Liver (tissue), 9 donors: ENCODE measurements around the gene NRSN2. TPM values are rescaled to one million over a fixed set of nuclear protein-coding genes. Genes with fewer than 3 reads are reported as not detected.
"Not testable (repeated sequence)": the region's sequence is repeated elsewhere in the genome, so short reads cannot be mapped to it uniquely, and the experiment has no call there.

Experiments used
- DNase-seq: peaks from one replicate; pipeline ENCODE4 v3.0.0-alpha.2; 2017; ENCODE audit warnings: low spot score
- H3K27ac ChIP-seq, 2 donors: one replicate each; pipeline ENCODE4 v1.7.0; 2013; ENCODE audit warnings: inconsistent platforms in 2 of 2, low read length in 2 of 2, control low read depth in 1 of 2, low read depth in 1 of 2, mild to moderate bottlenecking in 1 of 2
- H3K27me3 ChIP-seq, 4 donors: one replicate each; pipeline versions ENCODE4 v1.6.1 to v1.7.0; 2013; ENCODE audit warnings: low read length in 3 of 4, inconsistent platforms in 1 of 4, mild to moderate bottlenecking in 1 of 4, moderate library complexity in 1 of 4; ENCODE audit not compliant: control insufficient read depth in 4 of 4, insufficient read depth in 4 of 4
- H3K36me3 ChIP-seq, 4 donors: one replicate each; pipeline versions ENCODE4 v1.6.1 to v1.7.0; 2013; ENCODE audit warnings: low read length in 3 of 4, mild to moderate bottlenecking in 3 of 4, low read depth in 1 of 4, moderate library complexity in 1 of 4; ENCODE audit not compliant: control insufficient read depth in 4 of 4, insufficient read depth in 3 of 4
- H3K4me1 ChIP-seq, 4 donors: one replicate each; pipeline versions ENCODE4 v1.6.1 to v1.7.0; 2013; ENCODE audit warnings: low read length in 3 of 4, mild to moderate bottlenecking in 3 of 4, moderate library complexity in 1 of 4; ENCODE audit not compliant: control insufficient read depth in 4 of 4, insufficient read depth in 4 of 4
- H3K4me3 ChIP-seq, 3 donors: one replicate each; pipeline versions ENCODE4 v1.6.1 to v1.7.0; 2013; ENCODE audit warnings: low read length in 3 of 3, control low read depth in 1 of 3, low read depth in 1 of 3, mild to moderate bottlenecking in 1 of 3
- H3K9ac ChIP-seq, 2 donors: one replicate each; pipeline ENCODE4 v1.7.0; 2013; ENCODE audit warnings: low read length in 2 of 2, mild to moderate bottlenecking in 2 of 2, moderate library complexity in 2 of 2, control low read depth in 1 of 2, low read depth in 1 of 2
- H3K9me3 ChIP-seq, 4 donors: one replicate each; pipeline versions ENCODE4 v1.6.1 to v1.7.0; 2013; ENCODE audit warnings: low read length in 3 of 4; ENCODE audit not compliant: control insufficient read depth in 4 of 4
- EGR1 ChIP-seq, 2 donors: IDR thresholded peaks; 2 replicates each; pipeline ENCODE4 v1.6.1; 2016 to 2018; ENCODE audit warnings: antibody characterized with exemption in 2 of 2, low read depth in 2 of 2
- FOXA1 ChIP-seq: IDR thresholded peaks from 2 replicates; pipeline ENCODE4 v1.6.1; 2016; ENCODE audit warnings: antibody characterized with exemption
- FOXA2 ChIP-seq: IDR thresholded peaks from 2 replicates; pipeline ENCODE4 v1.6.1; 2016; ENCODE audit warnings: antibody characterized with exemption
- GABPA ChIP-seq, 2 donors: IDR thresholded peaks in 1 of 2; conservative IDR thresholded peaks in 1 of 2; 2 replicates each; pipeline ENCODE4 v1.6.1; 2016; ENCODE audit warnings: antibody characterized with exemption in 2 of 2, mild to moderate bottlenecking in 1 of 2, moderate library complexity in 1 of 2
- HNF4A ChIP-seq, 2 donors: conservative IDR thresholded peaks; 2 replicates each; pipeline ENCODE4 v1.6.1; 2016; ENCODE audit warnings: antibody characterized with exemption in 2 of 2, mild to moderate bottlenecking in 2 of 2
- JUND ChIP-seq, 2 donors: IDR thresholded peaks; 2 replicates each; pipeline ENCODE4 v1.6.1; 2016; ENCODE audit warnings: antibody characterized with exemption in 2 of 2
- NR2F2 ChIP-seq: IDR thresholded peaks from 2 replicates; pipeline ENCODE4 v1.6.1; 2016; ENCODE audit warnings: antibody characterized with exemption
- RAD21 ChIP-seq, 2 donors: IDR thresholded peaks; 2 replicates each; pipeline ENCODE4 v1.6.1; 2016; ENCODE audit warnings: antibody characterized with exemption in 2 of 2, mild to moderate bottlenecking in 2 of 2
- RXRA ChIP-seq, 2 donors: IDR thresholded peaks; 2 replicates each; pipeline ENCODE4 v1.6.1; 2017 to 2018; ENCODE audit warnings: antibody characterized with exemption in 2 of 2, mild to moderate bottlenecking in 1 of 2
- SP1 ChIP-seq: IDR thresholded peaks from 2 replicates; pipeline ENCODE4 v1.6.1; 2018; ENCODE audit warnings: antibody characterized with exemption, mild to moderate bottlenecking
- TAF1 ChIP-seq: conservative IDR thresholded peaks from 2 replicates; pipeline ENCODE4 v1.6.1; 2016; ENCODE audit warnings: antibody characterized with exemption, mild to moderate bottlenecking
- YY1 ChIP-seq: IDR thresholded peaks from 2 replicates; pipeline ENCODE4 v1.6.1; 2016; ENCODE audit warnings: antibody characterized with exemption, mild to moderate bottlenecking
- WGBS: extraction: QIAGEN DNeasy Blood & Tissue Kit; methylation state at CpG from one replicate; pipeline ENCODE4 v1.1.7; 2013; 5-methylcytosine and 5-hydroxymethylcytosine counted together
- polyA plus RNA-seq, 2 donors: library from polyadenylated mRNA; stranded (reverse) in 1 of 2; unstranded in 1 of 2; fragments of 200-250 nt in 1 of 2; fragments of >200 nt in 1 of 2; fragmentation: Nextera tagmentation in 1 of 2; extraction: Ambion mirVana in 1 of 2; gene quantifications; one replicate each; pipeline versions ENCODE4 v1.2.1 to v1.2.3, GENCODE V29; 2013 to 2015
- total RNA-seq, 2 donors: library from RNA; depleted of rRNA; stranded (reverse); fragments of >200 nt; gene quantifications; one replicate each; pipeline ENCODE4 v1.2.3, GENCODE V29; 2014
- TF ChIP-seq, protein P1 (sequence below): fragments of 150-350 bp; IDR thresholded peaks from 2 replicates; pipeline ENCODE4 v1.5.1; 2017; ENCODE audit warnings: improper control_type of control experiment, low read depth, low read length; ENCODE audit not compliant: missing input control
- TF ChIP-seq, protein P2 (sequence below): IDR thresholded peaks from 2 replicates; pipeline ENCODE4 v1.6.1; 2016; ENCODE audit warnings: antibody characterized with exemption
- TF ChIP-seq, protein P3 (sequence below): IDR thresholded peaks from 2 replicates; pipeline ENCODE4 v1.6.1; 2016; ENCODE audit warnings: antibody characterized with exemption
- donor health status: healthy.
- donor health status: healthy.
- donor health status: healthy.
- donor health status: healthy.
- donor health status: healthy.

Gene NRSN2
- total and polyA plus RNA-seq, 4 donors: 1.9 to 12.0 (median 4.7) TPM

DNA sequence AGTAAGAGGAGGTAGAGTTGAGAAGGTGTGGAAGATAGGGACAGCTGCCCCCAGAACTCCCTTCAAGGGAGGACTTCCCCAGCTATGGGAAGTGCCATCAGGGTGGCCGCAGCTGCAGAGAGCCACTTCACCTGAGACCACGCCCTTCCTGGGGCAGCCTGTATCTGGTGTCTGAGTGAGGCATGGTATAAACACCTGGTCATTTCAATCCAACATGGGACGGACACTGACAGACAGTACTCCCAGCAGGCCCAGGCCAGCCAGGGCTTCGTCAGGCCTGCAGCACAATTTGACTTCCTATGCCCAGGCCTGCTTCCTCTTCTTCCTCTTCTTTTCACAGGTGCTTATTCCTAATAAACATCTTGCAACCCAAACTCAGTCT lies 17.1 kb upstream of the NRSN2 start:
- 85% methylated on average over 4 of the region's 4 CpGs for WGBS

DNA sequence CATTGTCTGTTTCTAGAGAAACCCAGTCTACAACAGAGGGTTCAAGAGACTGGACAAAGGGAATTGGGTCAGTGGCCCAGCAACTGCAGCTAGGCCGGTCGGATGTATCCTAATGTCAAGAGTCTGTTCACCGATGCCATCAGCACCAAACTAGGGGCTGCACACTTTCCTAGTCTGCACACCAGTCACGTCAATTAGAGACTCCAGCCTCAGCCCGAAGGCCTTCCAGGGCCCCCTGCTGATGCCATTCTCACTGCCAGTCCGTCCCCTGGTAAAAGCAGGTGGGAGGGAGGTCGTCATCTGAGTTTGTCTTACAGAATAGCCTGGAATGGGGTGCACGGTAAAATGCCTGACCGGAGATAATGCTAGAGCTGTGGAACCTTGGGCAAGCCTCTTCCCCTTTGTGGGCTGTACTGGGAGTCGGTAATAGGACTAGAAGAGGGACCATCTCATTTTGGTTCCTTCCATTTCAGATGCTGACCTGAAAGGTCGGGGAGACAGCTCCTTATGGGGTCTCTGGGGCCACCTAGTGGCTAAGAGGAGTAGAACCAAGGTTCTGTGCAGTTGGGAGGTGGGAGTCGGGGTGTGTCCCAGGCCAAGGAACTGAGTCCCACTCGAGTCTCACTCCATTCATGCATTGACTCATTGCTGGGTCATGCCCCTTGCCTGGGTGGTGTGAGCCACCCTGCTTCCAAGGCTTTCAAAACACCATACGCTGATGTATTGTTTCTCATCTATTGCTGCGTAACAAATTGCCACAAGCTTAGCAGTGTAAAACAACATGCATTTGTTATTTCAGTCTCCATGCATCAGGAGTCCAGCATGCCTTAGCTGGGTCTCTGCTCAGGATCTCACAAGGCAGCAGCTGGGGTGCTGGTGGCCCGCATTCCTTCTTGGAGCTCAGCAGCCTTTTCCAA lies 16.4 kb upstream of the NRSN2 start:
- Histone ChIP-seq H3K9ac (no peak overlapping the region), H3K27ac (no peak overlapping the region), H3K4me1 (peaks cover 5 to 20% (median 8%) of the 10 kb centered on the region in 4 donors), H3K9me3 (no peaks in the 10 kb centered on the region), H3K4me3 (no peak overlapping the region), H3K27me3 (no peaks in the 10 kb centered on the region), H3K36me3 (no peaks in the 10 kb centered on the region)
- WGBS: 69% methylated on average over 16 of the region's 16 CpGs
- peak; percentile 53 for DNase-seq
- peak; percentile 88 for TF ChIP-seq NR2F2
- TF ChIP-seq RAD21 (IDR thresholded peaks at IDR 0.05): peak; percentile 86 to 89
- no peak for TF ChIP-seq HNF4A (conservative IDR thresholded peaks at IDR 0.05)
- TF ChIP-seq JUND (IDR thresholded peaks at IDR 0.05): no peak
- TF ChIP-seq FOXA1: no peak
- TF ChIP-seq TAF1: no peak
- no peak for TF ChIP-seq RXRA (IDR thresholded peaks at IDR 0.05)
- TF ChIP-seq, protein P1, sequence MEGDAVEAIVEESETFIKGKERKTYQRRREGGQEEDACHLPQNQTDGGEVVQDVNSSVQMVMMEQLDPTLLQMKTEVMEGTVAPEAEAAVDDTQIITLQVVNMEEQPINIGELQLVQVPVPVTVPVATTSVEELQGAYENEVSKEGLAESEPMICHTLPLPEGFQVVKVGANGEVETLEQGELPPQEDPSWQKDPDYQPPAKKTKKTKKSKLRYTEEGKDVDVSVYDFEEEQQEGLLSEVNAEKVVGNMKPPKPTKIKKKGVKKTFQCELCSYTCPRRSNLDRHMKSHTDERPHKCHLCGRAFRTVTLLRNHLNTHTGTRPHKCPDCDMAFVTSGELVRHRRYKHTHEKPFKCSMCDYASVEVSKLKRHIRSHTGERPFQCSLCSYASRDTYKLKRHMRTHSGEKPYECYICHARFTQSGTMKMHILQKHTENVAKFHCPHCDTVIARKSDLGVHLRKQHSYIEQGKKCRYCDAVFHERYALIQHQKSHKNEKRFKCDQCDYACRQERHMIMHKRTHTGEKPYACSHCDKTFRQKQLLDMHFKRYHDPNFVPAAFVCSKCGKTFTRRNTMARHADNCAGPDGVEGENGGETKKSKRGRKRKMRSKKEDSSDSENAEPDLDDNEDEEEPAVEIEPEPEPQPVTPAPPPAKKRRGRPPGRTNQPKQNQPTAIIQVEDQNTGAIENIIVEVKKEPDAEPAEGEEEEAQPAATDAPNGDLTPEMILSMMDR: peak; percentile 71

More for the DNA sequence above, 17.1 kb upstream of the NRSN2 start:
- no peak for TF ChIP-seq TAF1
- TF ChIP-seq, protein P2, sequence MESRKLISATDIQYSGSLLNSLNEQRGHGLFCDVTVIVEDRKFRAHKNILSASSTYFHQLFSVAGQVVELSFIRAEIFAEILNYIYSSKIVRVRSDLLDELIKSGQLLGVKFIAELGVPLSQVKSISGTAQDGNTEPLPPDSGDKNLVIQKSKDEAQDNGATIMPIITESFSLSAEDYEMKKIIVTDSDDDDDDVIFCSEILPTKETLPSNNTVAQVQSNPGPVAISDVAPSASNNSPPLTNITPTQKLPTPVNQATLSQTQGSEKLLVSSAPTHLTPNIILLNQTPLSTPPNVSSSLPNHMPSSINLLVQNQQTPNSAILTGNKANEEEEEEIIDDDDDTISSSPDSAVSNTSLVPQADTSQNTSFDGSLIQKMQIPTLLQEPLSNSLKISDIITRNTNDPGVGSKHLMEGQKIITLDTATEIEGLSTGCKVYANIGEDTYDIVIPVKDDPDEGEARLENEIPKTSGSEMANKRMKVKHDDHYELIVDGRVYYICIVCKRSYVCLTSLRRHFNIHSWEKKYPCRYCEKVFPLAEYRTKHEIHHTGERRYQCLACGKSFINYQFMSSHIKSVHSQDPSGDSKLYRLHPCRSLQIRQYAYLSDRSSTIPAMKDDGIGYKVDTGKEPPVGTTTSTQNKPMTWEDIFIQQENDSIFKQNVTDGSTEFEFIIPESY: no peak
- TF ChIP-seq, protein P3, sequence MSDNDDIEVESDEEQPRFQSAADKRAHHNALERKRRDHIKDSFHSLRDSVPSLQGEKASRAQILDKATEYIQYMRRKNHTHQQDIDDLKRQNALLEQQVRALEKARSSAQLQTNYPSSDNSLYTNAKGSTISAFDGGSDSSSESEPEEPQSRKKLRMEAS: no peak
- no peak for TF ChIP-seq NR2F2
- Histone ChIP-seq H3K36me3 (no peaks in the 10 kb centered on the region), H3K27ac (no peak overlapping the region), H3K9ac (no peak overlapping the region), H3K4me3 (no peak overlapping the region), H3K4me1 (peaks cover 5 to 24% (median 11%) of the 10 kb centered on the region in 4 donors), H3K27me3 (no peaks in the 10 kb centered on the region), H3K9me3 (no peaks in the 10 kb centered on the region)
- no peak for DNase-seq

DNA sequence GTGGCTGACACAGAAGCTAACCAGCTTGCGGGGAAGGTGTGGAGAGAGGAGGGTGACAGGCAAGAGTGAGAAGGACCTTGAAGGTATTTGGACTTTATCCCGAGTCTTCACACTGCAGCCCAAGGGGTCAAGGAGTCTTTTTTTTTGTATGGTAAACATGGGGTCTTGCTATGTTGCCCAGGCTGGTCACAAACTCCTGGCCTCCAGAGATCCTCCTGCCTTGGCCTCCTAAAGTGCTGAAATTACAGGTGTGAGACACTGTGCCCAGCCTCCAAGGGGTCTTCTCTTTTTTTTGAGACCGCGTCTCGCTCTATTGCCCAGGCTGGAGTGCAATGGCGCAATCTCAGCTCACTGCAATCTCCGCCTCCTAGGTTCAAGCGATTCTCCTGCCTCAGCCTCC lies 12.3 kb upstream of the NRSN2 start:
- no peaks in the 10 kb centered on the region for H3K27me3 ChIP-seq
- 97% methylated on average over 8 of the region's 8 CpGs for WGBS
- TF ChIP-seq GABPA (IDR thresholded peaks at IDR 0.05 in 1 of 2, conservative IDR thresholded peaks at IDR 0.05 in 1 of 2) (no peak), YY1 (no peak), FOXA2 (no peak), EGR1 (IDR thresholded peaks at IDR 0.05; ENCODE audit: low read depth in 2 of 2) (no peak), SP1 (no peak), FOXA1 (no peak), JUND (IDR thresholded peaks at IDR 0.05) (no peak), RXRA (IDR thresholded peaks at IDR 0.05) (no peak)
- TF ChIP-seq, protein P2: no peak
- TF ChIP-seq, protein P3: no peak

DNA sequence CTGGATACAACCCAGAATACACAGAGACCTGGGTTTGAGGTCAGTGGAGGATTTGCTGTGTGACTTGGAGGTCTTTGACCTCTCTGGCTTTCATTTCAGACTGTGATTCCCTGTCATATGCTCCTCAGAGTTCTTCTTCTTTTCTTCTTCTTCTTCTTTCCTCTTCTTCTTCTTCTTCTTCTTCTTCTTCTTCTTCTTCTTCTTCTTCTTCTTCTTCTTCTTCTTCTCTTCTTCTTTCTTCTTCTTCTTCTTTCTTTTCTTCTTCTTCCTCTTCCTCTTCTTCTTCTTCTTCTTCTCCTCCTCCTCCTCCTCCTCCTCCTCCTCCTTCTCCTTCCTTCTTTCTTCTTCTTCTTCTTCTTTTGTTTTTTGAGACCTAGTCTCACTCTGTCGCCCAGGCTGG lies 10.9 kb upstream of the NRSN2 start:
- H3K36me3 ChIP-seq, H3K9me3 ChIP-seq, H3K9ac ChIP-seq, H3K27me3 ChIP-seq, H3K27ac ChIP-seq, H3K4me3 ChIP-seq, DNase-seq, H3K4me1 ChIP-seq: not testable (repeated sequence)
- WGBS: 100% methylated on average over 1 of the region's 1 CpG

More for the DNA sequence above, 12.3 kb upstream of the NRSN2 start:
- H3K9me3 ChIP-seq: no peaks in the 10 kb centered on the region
- no peak overlapping the region for H3K9ac ChIP-seq
- H3K27ac ChIP-seq: no peak overlapping the region
- H3K36me3 ChIP-seq: no peaks in the 10 kb centered on the region
- H3K4me1 ChIP-seq: no peaks in the 10 kb centered on the region
- no peak overlapping the region for H3K4me3 ChIP-seq
- DNase-seq: no peak
